Coronary artery (tissue), 2 donors: ENCODE results near the gene CYB5RL.

ENCODE experiments used
- DNase-seq: peaks from one replicate; pipeline ENCODE4 v3.0.0-alpha.2; 2017; ENCODE audit warnings: low spot score
- H3K27ac ChIP-seq, 2 donors: fragments of 200-600 bp; sonication (generic); one replicate each; pipeline ENCODE4 v1.5.1; 2016 to 2019
- H3K4me3 ChIP-seq: fragments of 200-600 bp; sonication (generic); 2 replicates; pipeline ENCODE4 v1.5.1; 2016; ENCODE audit warnings: mild to moderate bottlenecking, moderate library complexity
- CTCF ChIP-seq: fragments of 200-600 bp; sonication (generic); IDR thresholded peaks from one replicate; pipeline ENCODE4 v1.5.1; 2019; ENCODE audit warnings: antibody characterized with exemption

The CYB5RL gene

GRCh38 chr1:54161495-54162168 lies 38.2 kb downstream of the CYB5RL start:
- no peak overlapping the region for H3K27ac ChIP-seq
- no peak overlapping the region for H3K4me3 ChIP-seq
- DNase-seq: no peak
- TF ChIP-seq CTCF: no peak

GRCh38 chr1:54160351-54160750 lies 39.5 kb downstream of the CYB5RL start:
- TF ChIP-seq CTCF: no peak
- H3K27ac ChIP-seq: no peak overlapping the region
- no peak for DNase-seq
- no peak overlapping the region for H3K4me3 ChIP-seq

GRCh38 chr1:54159733-54160316 lies 40.0 kb downstream of the CYB5RL start:
- DNase-seq: no peak
- TF ChIP-seq CTCF: no peak

GRCh38 chr1:54158071-54158470 lies 41.8 kb downstream of the CYB5RL start:
- Histone ChIP-seq H3K27ac (no peak overlapping the region), H3K4me3 (no peak overlapping the region)
- no peak for TF ChIP-seq CTCF
- no peak for DNase-seq

More at GRCh38 chr1:54159733-54160316, 40.0 kb downstream of the CYB5RL start:
- Histone ChIP-seq H3K4me3 (no peak overlapping the region), H3K27ac (no peak overlapping the region)

- no peak for DNase-seq
- TF ChIP-seq CTCF: no peak
- Histone ChIP-seq H3K4me3 (no peak overlapping the region), H3K27ac (no peak overlapping the region)
These were observed 42.4 kb downstream of the CYB5RL start for GRCh38 chr1:54157401-54157800.

- DNase-seq: no peak
- no peak for TF ChIP-seq CTCF
- Histone ChIP-seq H3K27ac (no peak overlapping the region), H3K4me3 (no peak overlapping the region)
These were observed 42.8 kb downstream of the CYB5RL start for GRCh38 chr1:54156986-54157385.

GRCh38 chr1:54156201-54156600 lies 43.6 kb downstream of the CYB5RL start:
- DNase-seq: no peak
- Histone ChIP-seq H3K4me3 (no peak overlapping the region), H3K27ac (no peak overlapping the region)
- TF ChIP-seq CTCF: no peak
